Activated effector memory CD4-positive, alpha-beta T cell treated with anti-CD3 and anti-CD28 coated beads, Interleukin-2, amount 50 U/mL, for 16 hours (primary cell): ENCODE results near the gene SETD7.
"Not testable (repeated sequence)": the region's sequence is repeated elsewhere in the genome, so short reads cannot be mapped to it uniquely, and the experiment has no call there.

Experiments
- DNase-seq: peaks from one replicate; pipeline ENCODE4 v3.0.0-alpha.2; 2020

The SETD7 gene

DNA sequence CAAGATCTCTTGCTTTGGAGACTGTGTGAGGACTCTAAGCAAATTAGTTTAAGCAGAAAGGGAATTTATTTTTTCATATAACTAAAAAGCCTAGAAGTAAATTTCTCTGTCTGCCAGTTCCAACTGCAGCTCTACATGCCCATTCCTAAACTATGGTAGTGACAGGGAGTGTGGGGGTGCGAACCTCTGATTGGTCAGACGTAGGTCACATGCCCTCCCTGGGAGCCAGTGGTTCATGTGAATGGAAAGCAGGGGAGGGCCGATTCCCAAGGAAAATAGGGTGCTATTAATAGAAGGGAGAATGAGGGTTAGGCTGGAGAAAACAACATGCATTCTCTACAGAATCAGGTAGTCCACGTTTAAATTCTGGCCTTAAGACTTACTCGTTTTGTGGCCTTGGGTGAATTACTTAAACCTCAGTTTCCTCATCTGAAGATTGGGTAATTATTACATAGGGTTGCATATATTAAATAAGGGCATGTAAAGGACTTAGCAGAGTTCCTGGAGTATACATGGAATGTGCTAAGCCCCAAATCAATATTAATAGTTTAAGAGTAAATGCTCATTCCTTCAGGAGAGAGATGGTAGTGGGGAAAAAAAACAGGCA lies 94.9 kb downstream of the SETD7 start:
- no peak for DNase-seq

DNA sequence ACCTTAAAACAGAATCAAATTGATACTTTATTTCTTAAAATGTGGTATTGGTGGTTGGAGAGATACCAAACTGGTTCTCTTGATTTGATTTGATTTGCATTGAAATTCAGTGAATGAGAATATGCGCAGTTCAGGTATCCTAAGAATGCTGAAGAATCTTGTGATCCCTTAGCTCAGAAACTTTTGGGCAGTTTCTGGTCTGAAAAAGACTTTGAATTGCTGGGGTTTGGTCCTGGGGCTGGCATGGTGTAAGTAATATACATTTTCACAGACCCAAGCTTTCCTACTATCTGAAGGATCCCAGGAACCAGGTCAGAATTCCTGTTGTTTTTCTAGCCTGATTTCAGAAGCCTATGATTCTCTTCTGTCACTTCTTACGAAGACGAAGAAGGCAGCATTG lies 95.5 kb downstream of the SETD7 start:
- no peak for DNase-seq

DNA sequence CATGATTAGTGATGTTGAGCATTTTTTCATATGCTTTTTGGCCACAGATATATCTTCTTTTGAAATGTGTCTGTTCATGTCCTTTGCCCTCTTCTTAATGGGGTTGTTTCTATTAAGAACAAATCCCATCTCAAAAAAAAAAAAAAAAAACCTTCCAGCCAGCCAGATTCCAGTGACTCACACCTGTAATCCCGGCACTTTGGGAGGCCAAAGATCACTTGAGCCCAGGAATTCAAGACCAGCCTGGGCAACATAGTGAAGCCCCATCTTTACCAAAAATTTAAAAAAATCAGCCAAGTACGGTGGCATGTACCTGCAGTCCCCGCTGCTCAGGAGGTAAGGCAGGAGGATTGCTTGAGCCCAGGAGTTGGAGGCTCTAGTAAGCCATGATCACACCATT lies 97.0 kb downstream of the SETD7 start:
- DNase-seq = no peak

DNA sequence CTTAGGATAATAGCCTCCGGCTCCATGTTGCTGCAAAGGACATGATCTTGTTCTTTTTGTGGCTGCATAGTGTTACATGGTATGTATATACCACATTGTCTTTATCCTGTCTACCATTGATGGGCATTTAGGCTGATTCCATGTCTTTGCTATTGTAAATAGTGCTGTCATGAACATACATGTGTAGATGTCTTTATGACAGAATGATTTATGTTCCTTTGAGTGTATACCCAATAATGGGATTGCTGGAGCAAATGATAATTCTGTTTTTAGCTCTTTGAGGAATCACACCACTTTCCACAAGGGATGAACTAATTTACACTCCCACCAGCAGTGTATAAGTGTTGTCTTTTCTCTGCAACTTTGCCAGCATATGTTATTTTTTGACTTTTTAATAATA lies 97.5 kb downstream of the SETD7 start:
- no peak for DNase-seq

DNA sequence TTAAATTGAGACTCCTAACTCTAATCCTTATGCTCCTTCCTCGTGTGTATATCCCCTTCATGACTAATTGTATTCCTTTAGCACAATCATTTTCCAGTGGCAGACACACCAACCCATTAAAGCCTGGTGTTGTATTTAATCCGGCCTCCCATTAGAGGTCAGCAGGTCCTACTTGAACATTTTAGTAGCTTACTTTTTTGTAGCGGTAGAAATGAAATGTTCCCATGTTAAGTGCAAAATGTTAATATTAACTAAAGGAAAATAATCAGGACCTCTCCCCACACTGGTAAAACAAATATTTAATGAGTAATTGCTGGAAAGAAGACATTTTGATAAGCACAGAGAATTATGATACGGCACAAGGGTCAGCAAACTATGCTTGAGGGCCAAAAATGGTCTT lies 98.7 kb downstream of the SETD7 start:
- no peak for DNase-seq

DNA sequence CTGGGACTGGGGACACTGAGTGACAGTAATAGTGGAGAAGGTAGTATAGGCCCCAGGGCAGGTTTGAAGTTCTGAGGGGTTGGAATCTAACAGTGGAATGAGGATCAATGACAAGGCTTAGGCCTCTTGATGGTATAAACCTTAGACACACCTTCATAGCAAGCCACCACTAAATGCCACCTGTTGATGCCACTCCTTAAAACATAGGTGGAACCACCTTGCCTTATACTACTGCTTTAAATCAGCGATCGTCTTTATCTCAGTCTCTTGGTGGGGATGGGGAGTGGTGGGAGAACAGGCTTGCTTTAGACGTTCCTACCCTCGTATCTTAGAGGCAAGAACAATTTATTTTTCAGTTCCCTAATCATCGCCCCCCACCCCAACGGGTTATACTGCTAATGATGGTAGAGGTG lies 100.9 kb downstream of the SETD7 start:
- DNase-seq = no peak

DNA sequence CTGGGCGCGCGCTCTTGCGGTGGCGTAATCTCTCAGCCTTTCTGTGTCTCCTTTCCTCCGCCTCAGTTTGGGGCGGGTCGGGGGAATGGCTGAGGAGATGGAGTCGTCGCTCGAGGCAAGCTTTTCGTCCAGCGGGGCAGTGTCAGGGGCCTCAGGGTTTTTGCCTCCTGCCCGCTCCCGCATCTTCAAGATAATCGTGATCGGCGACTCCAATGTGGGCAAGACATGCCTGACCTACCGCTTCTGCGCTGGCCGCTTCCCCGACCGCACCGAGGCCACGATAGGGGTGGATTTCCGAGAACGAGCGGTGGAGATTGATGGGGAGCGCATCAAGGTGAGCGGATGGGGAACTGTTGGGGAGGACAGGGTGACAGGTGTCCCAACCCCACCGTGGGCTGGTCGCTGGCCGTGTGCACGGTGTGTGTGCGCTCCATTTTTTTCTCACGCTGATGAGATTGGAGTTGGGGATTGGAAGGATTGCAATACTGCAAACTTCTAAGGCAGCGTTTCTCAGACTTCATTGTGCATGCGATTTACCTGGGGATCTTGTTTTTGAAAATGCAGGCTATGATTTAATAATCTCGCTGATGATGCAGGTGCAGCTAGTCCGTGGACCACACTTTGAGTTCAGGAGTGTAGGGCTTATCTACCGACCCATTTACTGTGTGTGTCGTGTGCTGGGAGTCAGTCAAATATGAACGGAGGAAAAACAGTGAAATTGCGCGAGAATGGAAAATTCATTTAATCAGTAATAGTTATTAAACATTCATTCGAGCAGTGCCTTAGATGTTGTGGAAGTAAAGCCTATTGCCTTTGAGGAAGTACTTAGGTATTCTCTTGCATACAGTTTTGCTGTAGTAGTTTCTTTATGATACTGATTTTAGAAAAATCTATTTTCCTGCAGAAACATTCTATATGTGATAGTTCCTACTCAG lies 101.6 kb downstream of the SETD7 start, which contains the start of gene RAB33B:
RAB33B (plus strand) TSS at position 11 of the 935 bp plus-strand sequence; CDS start at position 86, 75 bp downstream.
- no peak for DNase-seq

DNA sequence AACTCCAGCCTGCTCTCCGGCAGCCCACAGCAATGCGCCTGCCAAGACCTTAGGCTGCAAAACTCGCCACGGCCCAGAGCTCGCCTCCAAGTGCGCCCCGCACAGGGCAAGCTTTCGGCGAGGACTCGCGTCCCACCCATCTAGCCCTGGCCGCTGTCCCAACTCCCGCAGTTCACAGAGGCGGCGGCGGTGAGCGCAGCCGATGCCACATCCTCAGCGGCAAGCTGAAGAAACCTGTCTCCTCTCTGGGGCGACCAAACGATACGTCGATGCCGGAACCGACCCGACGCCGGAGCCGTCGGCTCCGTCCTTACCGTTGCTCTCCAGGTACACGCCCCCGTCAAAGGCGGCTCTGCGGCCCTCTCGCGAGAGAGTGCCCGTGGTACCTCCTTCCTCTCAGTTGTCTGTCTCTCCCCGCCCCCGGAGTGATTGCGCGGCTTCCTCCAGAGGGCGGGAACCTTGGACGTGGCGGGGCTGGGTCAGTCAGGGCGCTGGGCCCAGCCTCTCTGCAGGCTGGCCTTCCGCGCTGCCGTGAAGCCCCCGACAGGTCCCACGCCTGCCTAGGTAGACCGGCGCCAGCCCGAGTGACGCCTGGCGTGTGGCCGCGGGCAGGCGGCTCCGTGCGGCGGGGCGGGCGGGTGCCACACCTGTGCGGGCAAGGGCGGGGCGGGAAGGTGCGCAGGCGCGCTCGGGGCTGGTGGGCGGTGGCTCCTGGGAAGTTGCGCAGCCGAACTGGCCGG lies 102.5 kb downstream of the SETD7 start:
- DNase-seq = peak; percentile 98

DNA sequence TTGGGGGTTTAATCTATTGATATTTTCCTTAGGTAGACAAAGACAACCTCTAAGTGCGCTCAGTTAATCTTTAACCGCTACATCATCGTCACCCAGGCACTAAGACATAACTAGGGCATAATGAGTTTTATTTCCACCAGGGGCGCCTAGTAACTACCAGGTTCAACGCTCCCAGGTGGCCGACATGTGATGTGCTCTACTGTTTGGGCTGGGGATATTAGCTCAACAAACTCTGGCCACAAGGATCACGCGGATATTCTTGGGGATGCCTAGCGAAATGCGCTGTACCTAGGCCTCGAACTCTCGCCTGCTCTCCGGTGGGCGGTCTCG lies 103.0 kb downstream of the SETD7 start:
- DNase-seq = peak; percentile 87

DNA sequence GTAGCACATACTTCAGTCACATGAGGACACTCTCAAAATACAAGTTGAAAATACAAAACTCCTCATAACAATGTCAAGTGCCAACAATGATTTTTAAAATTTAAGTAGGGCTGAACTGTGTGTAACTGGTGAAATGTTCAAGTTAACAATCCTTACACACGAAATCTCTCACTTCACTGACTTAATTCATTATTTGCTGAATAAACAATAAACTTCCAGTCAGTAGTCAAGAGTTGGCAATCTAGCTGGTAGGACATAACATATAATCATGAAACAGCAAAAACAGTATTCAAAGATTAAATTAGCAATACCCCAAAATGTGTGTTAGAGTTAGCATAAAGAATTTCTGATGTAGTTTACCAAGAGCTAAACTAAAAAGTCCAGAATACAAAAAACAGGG lies 104.0 kb downstream of the SETD7 start:
- DNase-seq = no peak

DNA sequence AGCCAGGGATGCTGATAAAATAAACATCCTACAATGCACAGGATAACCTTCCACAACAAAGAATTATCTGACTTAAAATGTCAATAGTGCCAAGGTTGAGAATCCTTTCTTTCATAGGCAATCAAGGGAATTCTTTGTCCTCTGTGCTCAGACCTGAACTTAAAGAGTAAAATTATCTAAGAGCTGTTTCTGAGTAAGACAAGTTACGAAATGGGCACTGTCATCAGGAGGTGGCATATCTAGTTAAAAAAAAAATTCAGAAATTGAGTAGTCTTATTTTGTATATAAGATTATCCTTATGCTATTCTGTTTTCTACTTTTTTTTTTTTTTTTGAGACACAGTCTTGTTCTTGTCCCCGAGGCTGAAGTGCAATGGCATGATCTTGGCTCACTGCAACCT lies 105.4 kb downstream of the SETD7 start:
- no peak for DNase-seq

DNA sequence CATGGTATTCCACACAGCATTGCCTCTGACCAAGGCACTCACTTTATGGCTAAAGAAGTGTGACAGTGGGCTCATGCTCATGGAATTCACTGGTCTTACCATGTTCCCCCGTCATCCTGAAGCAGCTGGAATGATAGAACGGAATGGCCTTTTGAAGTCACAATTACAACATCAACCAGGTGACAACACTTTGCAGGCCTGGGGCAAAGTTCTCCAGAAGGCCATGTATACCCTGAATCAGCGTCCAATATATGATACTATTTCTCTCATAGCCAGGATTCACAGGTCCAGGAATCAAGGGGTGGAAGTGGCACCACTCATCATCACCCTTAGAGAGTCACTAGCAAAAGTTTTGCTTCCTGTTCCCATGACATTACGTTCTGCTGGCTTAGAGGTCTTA lies 108.9 kb downstream of the SETD7 start:
- not testable (repeated sequence) for DNase-seq
